Measurements from ENCODE around the gene NBPF3.

The NBPF3 gene

DNA sequence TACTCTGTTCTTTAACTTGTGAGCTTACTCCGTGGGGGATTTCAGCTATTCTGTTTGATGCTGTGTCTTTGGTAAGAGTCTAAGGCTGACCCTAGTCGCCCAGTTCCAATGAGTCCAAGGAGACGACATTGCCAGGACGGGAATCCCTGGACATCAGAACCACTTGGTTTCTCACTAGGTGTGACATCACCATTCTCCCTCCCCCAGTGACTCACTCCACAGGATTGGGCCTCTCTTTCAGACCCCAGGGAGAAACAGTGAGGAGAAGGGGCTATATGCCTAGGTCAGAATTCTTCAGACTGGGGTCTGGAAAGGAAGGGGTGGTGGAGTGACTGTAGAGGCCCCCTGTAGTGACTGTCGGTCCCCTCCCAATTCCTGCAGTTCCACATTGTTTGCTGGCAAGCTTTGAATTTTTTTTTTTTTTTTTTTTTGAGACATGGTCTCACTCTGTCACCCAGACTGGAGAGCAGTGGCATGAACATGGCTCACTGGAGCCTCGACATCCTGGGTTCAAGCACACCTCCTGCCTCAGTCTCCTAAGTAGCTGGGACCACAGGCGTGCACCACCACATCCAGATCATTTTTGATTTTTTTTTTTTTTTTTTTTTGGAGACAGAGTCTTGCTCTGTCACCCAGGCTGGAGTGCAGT is 90.6 kb downstream of the NBPF3 start:
- in situ Hi-C loops (cut with HindIII; ENCODE audit: low pct_ligation_motif_present, low pct_unique_long_range_greater_than_20kb, low sequenced_read_pairs) = no loop called here
- DNase-seq = no peak

DNA sequence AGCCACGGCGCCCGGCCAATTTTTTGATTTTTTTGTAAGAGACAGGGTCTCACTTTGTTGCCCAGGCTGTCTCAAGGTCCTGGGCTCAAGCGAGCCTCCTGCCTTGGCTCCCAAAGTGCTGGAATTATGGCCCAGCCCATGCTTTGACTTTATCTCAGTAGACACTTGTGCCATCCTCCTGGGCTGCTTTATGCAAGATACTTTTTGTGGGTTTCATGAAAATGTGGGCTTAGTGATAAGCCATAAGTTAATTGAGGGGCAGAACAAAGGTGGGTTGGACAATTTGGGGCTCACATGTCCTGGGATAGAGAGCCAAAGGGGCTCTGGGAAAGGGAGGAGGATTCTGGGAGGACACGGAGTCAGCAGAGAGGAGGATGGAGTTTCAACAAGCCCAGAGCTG is 91.3 kb downstream of the NBPF3 start:
- no peak for DNase-seq
- in situ Hi-C loops (cut with HindIII; ENCODE audit: low pct_ligation_motif_present, low pct_unique_long_range_greater_than_20kb, low sequenced_read_pairs) = no loop called here

DNA sequence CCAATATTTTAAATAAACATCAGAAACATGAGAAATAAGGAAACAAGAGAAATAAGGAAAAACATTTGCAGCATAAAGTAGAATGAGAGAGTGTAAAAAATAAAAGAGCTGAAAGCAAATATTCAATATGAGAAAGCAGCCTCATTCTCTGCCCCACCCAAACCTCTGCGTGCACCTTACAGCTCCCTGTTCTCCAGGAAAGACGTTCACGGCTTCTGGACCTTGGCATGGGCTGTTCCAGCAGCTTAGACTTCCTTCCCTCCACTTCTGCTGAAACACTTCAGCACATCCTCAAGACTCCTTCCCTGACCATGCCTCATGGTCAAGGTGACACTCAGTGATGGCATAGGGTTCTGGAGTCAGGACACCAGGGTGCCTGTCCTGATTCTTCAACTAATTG is 92.6 kb downstream of the NBPF3 start:
- in situ Hi-C loops (cut with HindIII; ENCODE audit: low pct_ligation_motif_present, low pct_unique_long_range_greater_than_20kb, low sequenced_read_pairs) = no loop called here
- no peak for DNase-seq

DNA sequence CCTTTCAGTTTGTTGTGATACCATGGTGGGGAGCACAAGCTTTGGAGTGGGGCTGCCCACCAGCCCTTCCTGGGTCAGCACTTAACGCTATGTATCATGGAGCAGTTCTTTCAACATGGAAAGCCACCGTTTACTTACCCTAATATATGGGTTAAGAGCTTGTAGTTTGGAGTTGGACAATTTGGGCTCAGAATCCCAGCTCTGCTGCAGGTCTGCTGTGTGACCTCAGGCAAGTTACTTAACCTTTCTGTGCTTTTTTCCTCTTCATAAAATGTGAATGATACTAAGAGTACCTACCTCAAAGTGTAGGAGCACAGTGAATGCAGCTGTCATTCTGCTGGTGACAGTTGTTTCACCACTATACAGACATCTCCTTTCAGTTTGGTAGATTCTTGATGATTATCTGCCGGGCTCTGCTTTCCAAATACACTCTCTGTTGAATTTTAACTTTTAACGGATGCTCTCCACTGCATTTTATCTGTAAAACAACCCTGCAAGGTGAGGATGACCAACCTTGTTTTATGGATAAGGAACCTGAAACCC is 93.1 kb downstream of the NBPF3 start:
- in situ Hi-C loops (cut with HindIII; ENCODE audit: low pct_ligation_motif_present, low pct_unique_long_range_greater_than_20kb, low sequenced_read_pairs) = no loop called here
- no peak for DNase-seq

DNA sequence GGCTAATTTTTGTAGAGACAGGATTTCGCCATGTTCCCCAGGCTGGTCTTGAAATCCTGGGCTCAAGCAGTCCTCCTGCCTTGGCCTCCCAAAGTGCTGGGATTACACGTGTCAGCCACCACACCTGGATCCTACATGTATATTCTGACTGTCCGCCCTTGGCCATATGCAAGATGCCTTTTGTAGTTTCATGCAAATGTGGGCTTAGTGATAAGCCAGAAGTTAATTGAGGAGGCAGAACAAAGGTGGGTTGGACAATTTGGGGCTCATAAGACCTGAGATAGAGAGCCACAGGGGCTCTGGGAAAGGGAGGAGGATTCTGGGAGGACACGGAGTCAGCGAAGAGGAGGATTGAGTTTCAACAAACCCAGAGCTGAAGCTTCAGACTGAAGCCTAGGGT is 94.2 kb downstream of the NBPF3 start:
- in situ Hi-C loops (cut with HindIII; ENCODE audit: low pct_ligation_motif_present, low pct_unique_long_range_greater_than_20kb, low sequenced_read_pairs) = no loop called here
- DNase-seq = no peak

All from ACHN (cell line).